ENCODE measurements around the gene FAM216A. TPM values are rescaled to one million over a fixed set of nuclear protein-coding genes. Genes with fewer than 3 reads are reported as not detected.

FAM216A gene
- total and polyA plus RNA-seq, 9 of the 15 experiments (the other 6 are each of a cell fraction or from before 2014, with no cell fraction given), result 17.2 to 96.9 (median 48.5) TPM

GRCh38 chr12:110449799-110450497 lies 18.7 kb upstream of the FAM216A start, which contains the start of gene ARPC3 (continued):
- TF ChIP-seq RNF2 (IDR thresholded peaks at IDR 0.05) (0 out of 2 replicates have a peak, but pooled peaks have one; percentile 29), ZNF431 (CRISPR knock-in tag; IDR thresholded peaks at IDR 0.05) (0 out of 2 replicates have a peak, but pooled peaks have one; percentile 23), TOE1 (IDR thresholded peaks at IDR 0.05; ENCODE audit: borderline replicate concordance) (peak; percentile 66; the same call in 1 of the 2 replicates), TOE1 (CRISPR knock-in tag; IDR thresholded peaks at IDR 0.05; ENCODE audit: borderline replicate concordance, low read depth) (peak; percentile 65; the same call in 1 of the 2 replicates), HMGXB4 (CRISPR knock-in tag; IDR thresholded peaks at IDR 0.05) (0 out of 2 replicates have a peak, but pooled peaks have one; percentile 69), FOXM1 (IDR thresholded peaks at IDR 0.05; ENCODE audit: low read depth) (no peak), FOXM1 (CRISPR knock-in tag; IDR thresholded peaks at IDR 0.05; ENCODE audit: low read depth) (peak; percentile 43; the same call in 1 of the 2 replicates), RBM22 (IDR thresholded peaks at IDR 0.05; ENCODE audit: low read depth, low read length, poor library complexity, severe bottlenecking) (peak; percentile 72), KLF13 (tag; IDR thresholded peaks at IDR 0.05; ENCODE audit: borderline replicate concordance, low read depth) (0 out of 2 replicates have a peak, but pooled peaks have one; percentile 7), KDM5B (IDR thresholded peaks at IDR 0.05; ENCODE audit: insufficient replicate concordance, low read depth, low read length) (peak; percentile 63), ZBTB7A (IDR thresholded peaks at IDR 0.05; ENCODE audit: borderline replicate concordance, control insufficient read depth, low read depth, low read length) (peak; percentile 81; the same call in 1 of the 2 replicates), BRD4 (IDR thresholded peaks at IDR 0.05) (peak; percentile 91; the same call in 1 of the 2 replicates), ZNF41 (CRISPR knock-in tag; conservative IDR thresholded peaks at IDR 0.05) (no peak), CBX1 (IDR thresholded peaks at IDR 0.05; ENCODE audit: low read depth) (no peak), SMC3 (conservative IDR thresholded peaks at IDR 0.05; ENCODE audit: insufficient read depth, low read depth, low read length) (peak; percentile 88), ZNF263 (CRISPR knock-in tag; IDR thresholded peaks at IDR 0.05; ENCODE audit: borderline replicate concordance) (peak; percentile 43; the same call in 1 of the 2 replicates), PCBP1 (IDR thresholded peaks at IDR 0.05; ENCODE audit: low read depth, low read length, poor library complexity, severe bottlenecking) (peak; percentile 96), BDP1 (IDR thresholded peaks at IDR 0.05; ENCODE audit: insufficient read depth, insufficient read length) (no peak), HNRNPH1 (optimal IDR thresholded peaks at IDR 0.05; ENCODE audit: low read depth, low read length) (no peak), HCFC1 (IDR thresholded peaks at IDR 0.05; ENCODE audit: low read depth, low read length) (peak; percentile 74), ZNF174 (CRISPR knock-in tag; IDR thresholded peaks at IDR 0.05) (no peak)
- TF ChIP-seq, protein P1, sequence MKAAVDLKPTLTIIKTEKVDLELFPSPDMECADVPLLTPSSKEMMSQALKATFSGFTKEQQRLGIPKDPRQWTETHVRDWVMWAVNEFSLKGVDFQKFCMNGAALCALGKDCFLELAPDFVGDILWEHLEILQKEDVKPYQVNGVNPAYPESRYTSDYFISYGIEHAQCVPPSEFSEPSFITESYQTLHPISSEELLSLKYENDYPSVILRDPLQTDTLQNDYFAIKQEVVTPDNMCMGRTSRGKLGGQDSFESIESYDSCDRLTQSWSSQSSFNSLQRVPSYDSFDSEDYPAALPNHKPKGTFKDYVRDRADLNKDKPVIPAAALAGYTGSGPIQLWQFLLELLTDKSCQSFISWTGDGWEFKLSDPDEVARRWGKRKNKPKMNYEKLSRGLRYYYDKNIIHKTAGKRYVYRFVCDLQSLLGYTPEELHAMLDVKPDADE (conservative IDR thresholded peaks at IDR 0.05; ENCODE audit: control insufficient read depth, low read depth, low read length), result peak; percentile 69
- TF ChIP-seq, protein P2, sequence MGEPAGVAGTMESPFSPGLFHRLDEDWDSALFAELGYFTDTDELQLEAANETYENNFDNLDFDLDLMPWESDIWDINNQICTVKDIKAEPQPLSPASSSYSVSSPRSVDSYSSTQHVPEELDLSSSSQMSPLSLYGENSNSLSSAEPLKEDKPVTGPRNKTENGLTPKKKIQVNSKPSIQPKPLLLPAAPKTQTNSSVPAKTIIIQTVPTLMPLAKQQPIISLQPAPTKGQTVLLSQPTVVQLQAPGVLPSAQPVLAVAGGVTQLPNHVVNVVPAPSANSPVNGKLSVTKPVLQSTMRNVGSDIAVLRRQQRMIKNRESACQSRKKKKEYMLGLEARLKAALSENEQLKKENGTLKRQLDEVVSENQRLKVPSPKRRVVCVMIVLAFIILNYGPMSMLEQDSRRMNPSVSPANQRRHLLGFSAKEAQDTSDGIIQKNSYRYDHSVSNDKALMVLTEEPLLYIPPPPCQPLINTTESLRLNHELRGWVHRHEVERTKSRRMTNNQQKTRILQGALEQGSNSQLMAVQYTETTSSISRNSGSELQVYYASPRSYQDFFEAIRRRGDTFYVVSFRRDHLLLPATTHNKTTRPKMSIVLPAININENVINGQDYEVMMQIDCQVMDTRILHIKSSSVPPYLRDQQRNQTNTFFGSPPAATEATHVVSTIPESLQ (CRISPR knock-in tag; IDR thresholded peaks at IDR 0.05), result peak; percentile 53; the same call in 1 of the 2 replicates

Data from K562 (cell line).